GM06990 (cell line): Measurements from ENCODE around the gene CD52.
A peak's percentile ranks its signal among the peaks of the same experiment; 100 is the strongest.
"Not testable (repeated sequence)": the region's sequence is repeated elsewhere in the genome, so short reads cannot be mapped to it uniquely, and the experiment has no call there.

Experiments used
- DNase-seq: peaks from one replicate; pipeline ENCODE4 v3.0.0-alpha.2; 2011; ENCODE audit not compliant: insufficient read length; ENCODE audit errors: extremely low read depth
- H3K27me3 ChIP-seq: replicated peaks from 2 replicates; pipeline ENCODE4 v1.6.0; 2011; ENCODE audit warnings: low read length; ENCODE audit not compliant: control insufficient read depth, insufficient read depth
- H3K36me3 ChIP-seq: 2 replicates; pipeline ENCODE4 v1.5.1; 2011; ENCODE audit warnings: low read length; ENCODE audit not compliant: control insufficient read depth, insufficient read depth
- H3K4me3 ChIP-seq: replicated peaks from 2 replicates; pipeline ENCODE4 v1.5.1; 2011; ENCODE audit warnings: low read depth, mild to moderate bottlenecking, control low read depth, low read length
- CTCF ChIP-seq: IDR thresholded peaks from 2 replicates; pipeline ENCODE4 v1.5.1; 2011; ENCODE audit warnings: low read length, control low read depth, mild to moderate bottlenecking, inconsistent platforms; ENCODE audit not compliant: insufficient read depth, poor library complexity, severe bottlenecking

The CD52 gene

GRCh38 chr1:26305667-26306289 lies 12.0 kb upstream of the CD52 start:
- no peaks in the 10 kb centered on the region for H3K27me3 ChIP-seq
- peak overlapping the region; percentile 90 for H3K4me3 ChIP-seq
- no peak for TF ChIP-seq CTCF
- no peak for DNase-seq
- no peaks in the 10 kb centered on the region for H3K36me3 ChIP-seq

GRCh38 chr1:26306290-26307229 lies 11.2 kb upstream of the CD52 start, which contains the start of gene UBXN11:
Gene UBXN11, minus strand, starts transcription at chr1:26306636. Its CDS starts 3,753 bp downstream, at chr1:26302883.
- H3K36me3 ChIP-seq = no peaks in the 10 kb centered on the region
- DNase-seq = peak; percentile 87
- H3K4me3 ChIP-seq = peak within 1 kb of the TSS; percentile 90
- no peak for TF ChIP-seq CTCF
- H3K27me3 ChIP-seq = no peaks in the 10 kb centered on the region

GRCh38 chr1:26307363-26307781 lies 10.4 kb upstream of the CD52 start:
- TF ChIP-seq CTCF = no peak
- H3K36me3 ChIP-seq = no peaks in the 10 kb centered on the region
- no peak overlapping the region for H3K4me3 ChIP-seq
- H3K27me3 ChIP-seq = no peaks in the 10 kb centered on the region
- no peak for DNase-seq

GRCh38 chr1:26307966-26308899 lies 9.5 kb upstream of the CD52 start:
- H3K4me3 ChIP-seq, H3K36me3 ChIP-seq, H3K27me3 ChIP-seq, DNase-seq: not testable (repeated sequence)

- DNase-seq = no peak
- TF ChIP-seq CTCF = no peak
- no peaks in the 10 kb centered on the region for H3K36me3 ChIP-seq
- no peak overlapping the region for H3K4me3 ChIP-seq
- H3K27me3 ChIP-seq = no peaks in the 10 kb centered on the region
Measured at GRCh38 chr1:26314501-26314900, 3.3 kb upstream of the CD52 start.
